ENCODE data around the gene C12orf75.
"Not testable (repeated sequence)": the region's sequence is repeated elsewhere in the genome, so short reads cannot be mapped to it uniquely, and the experiment has no call there.

C12orf75 gene

DNA sequence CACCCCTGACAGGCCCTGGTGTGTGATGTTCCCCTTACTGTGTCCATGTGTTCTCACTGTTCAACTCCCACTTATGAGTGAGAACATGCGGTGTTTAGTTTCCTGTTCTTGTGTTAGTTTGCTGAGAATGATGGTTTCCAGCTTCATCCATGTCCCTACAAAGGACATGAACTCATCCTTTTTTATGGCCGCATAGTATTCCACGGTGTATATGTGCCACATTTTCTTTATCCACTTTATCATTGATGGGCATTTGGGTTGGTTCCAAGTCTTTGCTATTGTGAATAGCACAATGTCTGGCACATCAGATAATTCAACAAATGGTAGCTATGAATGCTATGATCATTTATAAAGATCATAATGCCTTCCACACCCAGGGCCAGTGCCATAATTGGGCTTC is 73.6 kb downstream of the C12orf75 start:
- not testable (repeated sequence) for FAIRE-seq; DNase-seq (ENCODE audit: extremely low spot score, insufficient read length, low read depth)

- no peak for FAIRE-seq
- DNase-seq (ENCODE audit: extremely low spot score, insufficient read length, low read depth), result no peak
These were observed 76.0 kb downstream of the C12orf75 start for GRCh38 chr12:105406497-105406896.

DNA sequence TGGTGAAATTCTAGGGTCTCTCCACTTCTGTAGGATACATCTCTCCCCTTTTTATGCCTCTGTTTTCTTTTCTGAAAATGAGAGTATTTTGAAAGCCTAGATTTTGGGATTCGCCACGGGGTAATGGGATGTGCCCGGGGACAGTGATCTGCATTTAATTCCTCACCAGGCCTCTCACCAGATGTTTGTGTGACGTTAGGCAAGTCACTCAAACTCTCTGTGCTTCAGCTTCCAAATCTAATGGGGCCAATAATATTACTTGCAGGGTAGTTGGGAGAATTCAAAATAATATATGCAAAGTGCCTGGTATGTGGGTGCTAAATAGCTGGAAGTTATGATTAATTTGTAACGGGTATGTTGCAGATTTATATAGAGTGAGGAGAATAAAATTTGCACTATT is 78.8 kb downstream of the C12orf75 start:
- FAIRE-seq (no peak), DNase-seq (ENCODE audit: extremely low spot score, insufficient read length, low read depth) (no peak)

DNA sequence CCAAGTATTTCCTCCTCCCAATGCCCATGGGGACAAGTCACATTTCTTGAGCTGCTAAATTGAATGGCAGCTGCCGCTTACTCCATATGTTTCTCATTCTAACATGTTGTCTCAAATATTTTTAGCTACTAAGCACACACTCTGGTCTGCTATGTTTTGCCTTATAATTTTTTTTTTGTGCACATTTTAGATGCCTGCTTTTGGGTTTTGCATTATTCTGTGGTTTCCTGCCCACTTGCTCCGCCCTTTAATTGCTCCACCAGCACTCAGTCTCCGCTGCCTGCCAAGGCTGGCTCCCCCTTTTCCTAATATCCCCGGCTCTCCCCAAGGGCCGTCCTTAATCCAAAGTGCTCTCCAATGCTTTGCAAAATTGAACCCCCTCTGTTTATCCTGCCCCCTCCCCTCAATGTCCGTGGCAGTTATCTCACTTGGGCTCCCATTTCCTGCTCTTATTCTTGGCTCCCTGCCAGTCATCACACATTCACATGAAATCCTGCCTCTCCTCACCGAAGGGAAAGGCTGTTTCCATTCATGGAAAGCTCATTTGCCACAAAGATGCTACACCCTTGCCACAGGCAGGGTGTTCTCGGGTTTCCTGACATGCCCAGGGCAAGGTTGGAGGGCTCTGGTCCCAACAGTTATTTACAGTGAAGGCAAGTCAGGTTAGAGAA is 79.4 kb downstream of the C12orf75 start:
- no peak for FAIRE-seq
- DNase-seq (ENCODE audit: extremely low spot score, insufficient read length, low read depth), result no peak

- no peak for FAIRE-seq
These were observed 83.5 kb downstream of the C12orf75 start for GRCh38 chr12:105413911-105414487.

GRCh38 chr12:105417732-105418131 is 87.2 kb downstream of the C12orf75 start:
- no peak for DNase-seq (ENCODE audit: extremely low spot score, insufficient read length, low read depth)
- FAIRE-seq, result no peak

More at GRCh38 chr12:105413911-105414487, 83.5 kb downstream of the C12orf75 start:
- no peak for DNase-seq (ENCODE audit: extremely low spot score, insufficient read length, low read depth)

- no peak for DNase-seq (ENCODE audit: extremely low spot score, insufficient read length, low read depth)
- FAIRE-seq, result no peak
These were observed 87.7 kb downstream of the C12orf75 start for GRCh38 chr12:105418229-105418628.

- DNase-seq (ENCODE audit: extremely low spot score, insufficient read length, low read depth), result no peak
- no peak for FAIRE-seq
These were observed 88.4 kb downstream of the C12orf75 start for GRCh38 chr12:105418821-105419291.

GRCh38 chr12:105419606-105420005 is 89.1 kb downstream of the C12orf75 start:
- no peak for FAIRE-seq
- no peak for DNase-seq (ENCODE audit: extremely low spot score, insufficient read length, low read depth)

GRCh38 chr12:105420046-105420445 is 89.6 kb downstream of the C12orf75 start:
- FAIRE-seq, result no peak
- DNase-seq (ENCODE audit: extremely low spot score, insufficient read length, low read depth), result no peak

DNA sequence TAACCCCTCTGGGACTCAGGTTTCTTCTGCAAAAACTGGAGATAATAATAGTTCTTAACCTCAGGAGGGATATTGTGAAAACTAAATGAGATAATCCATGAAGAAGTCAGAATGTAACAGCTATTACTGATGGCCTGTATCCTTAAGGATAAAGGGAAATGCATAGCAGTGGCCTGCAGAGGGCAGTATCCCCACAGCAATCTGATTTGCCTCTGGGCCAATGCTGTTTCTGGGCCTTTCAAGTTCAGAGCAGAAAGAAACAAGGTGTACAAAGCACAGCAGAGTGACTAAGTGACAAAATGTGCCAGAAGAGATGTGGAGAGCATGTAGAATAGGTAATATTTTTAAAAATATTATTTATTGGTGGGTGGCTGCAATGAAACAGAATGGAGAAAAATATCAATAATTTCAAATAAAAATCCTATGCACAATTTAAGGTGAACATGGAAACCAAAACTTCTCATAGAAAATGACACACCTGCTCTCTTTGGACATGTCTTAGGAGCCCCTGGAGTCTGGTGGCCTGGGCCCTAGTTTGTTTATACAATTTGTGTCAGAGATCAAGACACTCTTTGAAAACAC is 90.3 kb downstream of the C12orf75 start:
- DNase-seq (ENCODE audit: extremely low spot score, insufficient read length, low read depth) (peak; percentile 38), FAIRE-seq (peak; percentile 68)
